ENCODE results near the gene CMKLR1.

Gene CMKLR1

GRCh38 chr12:108356835-108357806 is 18.0 kb upstream of the CMKLR1 start:
- Mint-ChIP-seq H3K27ac (no peak overlapping the region), H3K9me3 (no peaks in the 10 kb centered on the region), H3K36me3 (ENCODE audit: low read depth) (no peaks in the 10 kb centered on the region), H3K27me3 (ENCODE audit: low read depth) (peaks cover 26% of the 10 kb centered on the region), H3K4me3 (no peak overlapping the region), H3K4me1 (peaks cover 16% of the 10 kb centered on the region)
- no peak for TF ChIP-seq CTCF (IDR thresholded peaks at IDR 0.05; ENCODE audit: unreplicated experiment in 3 of 3)

GRCh38 chr12:108355069-108355468 is 16.0 kb upstream of the CMKLR1 start:
- no peak overlapping the region for H3K4me3 Mint-ChIP-seq
- no peak for TF ChIP-seq CTCF (IDR thresholded peaks at IDR 0.05; ENCODE audit: unreplicated experiment in 3 of 3)
- H3K36me3 Mint-ChIP-seq (ENCODE audit: low read depth): no peaks in the 10 kb centered on the region
- H3K27ac Mint-ChIP-seq: no peak overlapping the region
- H3K27me3 Mint-ChIP-seq (ENCODE audit: low read depth): peaks cover 13% of the 10 kb centered on the region
- peaks cover 11% of the 10 kb centered on the region for H3K4me1 Mint-ChIP-seq
- H3K9me3 Mint-ChIP-seq: no peaks in the 10 kb centered on the region

GRCh38 chr12:108352591-108352990 is 13.5 kb upstream of the CMKLR1 start:
- TF ChIP-seq CTCF (IDR thresholded peaks at IDR 0.05; ENCODE audit: unreplicated experiment in 3 of 3): no peak
- no peaks in the 10 kb centered on the region for H3K9me3 Mint-ChIP-seq
- no peak overlapping the region for H3K27ac Mint-ChIP-seq
- H3K27me3 Mint-ChIP-seq (ENCODE audit: low read depth): peaks cover 8% of the 10 kb centered on the region
- no peaks in the 10 kb centered on the region for H3K36me3 Mint-ChIP-seq (ENCODE audit: low read depth)
- no peak overlapping the region for H3K4me3 Mint-ChIP-seq
- no peaks in the 10 kb centered on the region for H3K4me1 Mint-ChIP-seq

DNA sequence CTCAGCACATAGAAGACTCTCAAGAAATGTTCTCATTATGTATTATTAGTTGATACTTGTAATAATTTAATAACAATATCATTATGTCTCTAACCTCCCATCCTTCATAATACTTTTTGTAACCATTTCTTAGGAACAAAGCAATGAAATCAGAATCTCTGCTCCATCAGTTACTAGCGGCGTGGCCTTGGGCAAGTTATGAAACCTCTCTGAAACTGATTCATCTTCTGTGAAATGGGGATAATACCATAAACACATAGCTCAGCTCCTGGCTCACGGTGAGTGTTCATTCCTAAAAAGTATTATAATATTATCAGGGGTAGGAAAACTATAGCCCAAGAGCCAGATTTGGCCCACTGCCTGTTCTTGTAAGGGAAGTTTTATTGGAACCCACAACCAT is 11.4 kb upstream of the CMKLR1 start:
- H3K9me3 Mint-ChIP-seq: no peaks in the 10 kb centered on the region
- no peaks in the 10 kb centered on the region for H3K36me3 Mint-ChIP-seq (ENCODE audit: low read depth)
- TF ChIP-seq CTCF (IDR thresholded peaks at IDR 0.05; ENCODE audit: unreplicated experiment in 3 of 3): no peak
- H3K27me3 Mint-ChIP-seq (ENCODE audit: low read depth): peaks cover 5% of the 10 kb centered on the region
- H3K27ac Mint-ChIP-seq: no peak overlapping the region
- H3K4me3 Mint-ChIP-seq: no peak overlapping the region
- no peaks in the 10 kb centered on the region for H3K4me1 Mint-ChIP-seq

DNA sequence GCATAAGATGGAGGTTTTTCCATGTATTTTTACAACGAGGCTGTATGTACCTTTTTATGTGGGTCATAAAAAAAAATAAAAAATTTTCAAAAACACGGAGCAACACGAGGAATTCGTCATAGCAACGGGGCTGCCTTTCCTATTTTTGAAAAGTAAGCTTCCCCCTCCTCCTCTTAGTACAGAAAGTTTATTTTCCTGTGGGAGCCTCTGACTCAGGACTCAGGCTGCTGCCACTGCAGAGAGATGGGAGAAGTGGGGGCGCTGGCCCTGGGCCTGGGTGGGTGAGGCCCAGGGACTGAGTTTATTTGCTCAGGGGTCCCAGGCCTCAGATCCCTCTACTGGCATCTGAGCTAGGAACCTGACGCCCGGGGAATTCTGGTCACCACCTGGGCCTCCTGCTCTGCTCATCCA is 10.2 kb upstream of the CMKLR1 start:
- Mint-ChIP-seq H3K36me3 (ENCODE audit: low read depth) (no peaks in the 10 kb centered on the region), H3K4me3 (no peak overlapping the region), H3K27me3 (ENCODE audit: low read depth) (peaks cover 3% of the 10 kb centered on the region), H3K4me1 (no peaks in the 10 kb centered on the region), H3K27ac (no peak overlapping the region), H3K9me3 (peaks cover 2% of the 10 kb centered on the region)
- no peak for TF ChIP-seq CTCF (IDR thresholded peaks at IDR 0.05; ENCODE audit: unreplicated experiment in 3 of 3)

DNA sequence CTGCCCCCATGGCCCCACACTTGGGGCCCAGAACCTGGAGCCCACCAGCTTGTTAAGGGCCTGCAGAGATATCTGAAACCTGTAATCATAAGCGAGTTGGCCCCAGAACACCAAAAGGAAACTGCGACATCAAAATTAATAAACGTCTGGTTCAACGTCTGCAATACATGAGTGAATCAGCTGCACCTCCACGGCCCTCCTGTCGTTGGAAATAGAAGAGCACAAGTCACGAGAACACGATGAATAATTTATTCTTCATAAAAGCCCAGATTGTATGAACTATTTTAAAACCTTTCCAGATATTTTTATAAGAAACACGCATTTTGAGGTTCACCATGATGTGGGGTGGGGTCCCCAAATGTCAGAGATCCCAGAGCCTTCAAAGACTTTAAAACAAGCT is 9.7 kb upstream of the CMKLR1 start:
- TF ChIP-seq CTCF (IDR thresholded peaks at IDR 0.05; ENCODE audit: unreplicated experiment in 3 of 3): no peak
- no peaks in the 10 kb centered on the region for H3K36me3 Mint-ChIP-seq (ENCODE audit: low read depth)
- H3K9me3 Mint-ChIP-seq: peaks cover 2% of the 10 kb centered on the region
- no peak overlapping the region for H3K27ac Mint-ChIP-seq
- no peak overlapping the region for H3K4me3 Mint-ChIP-seq
- peaks cover 3% of the 10 kb centered on the region for H3K27me3 Mint-ChIP-seq (ENCODE audit: low read depth)
- no peaks in the 10 kb centered on the region for H3K4me1 Mint-ChIP-seq
